Stimulated activated CD8-positive, alpha-beta memory T cell treated with anti-CD3 and anti-CD28 coated beads, Interleukin-12 subunit alpha, Interleukin-12 subunit beta, amount 100 ng/mL, for 1 hour (primary cell): Measurements from ENCODE around the gene CHST11.

Experiments
- DNase-seq: peaks from one replicate; pipeline ENCODE4 v3.0.0-alpha.2; 2020; ENCODE audit warnings: low read depth

The CHST11 gene

GRCh38 chr12:104585448-104586055, 128.8 kb downstream of the CHST11 start:
- DNase-seq: no peak

GRCh38 chr12:104586351-104586919, 129.7 kb downstream of the CHST11 start:
- DNase-seq: no peak

- DNase-seq: no peak
Measured at GRCh38 chr12:104588047-104588920, 131.5 kb downstream of the CHST11 start.

- no peak for DNase-seq
Measured at GRCh38 chr12:104588921-104589590, 132.3 kb downstream of the CHST11 start.

GRCh38 chr12:104590022-104590421, 133.3 kb downstream of the CHST11 start:
- no peak for DNase-seq

- DNase-seq: no peak
Measured at GRCh38 chr12:104591257-104591885, 134.6 kb downstream of the CHST11 start.

GRCh38 chr12:104593482-104593881, 136.7 kb downstream of the CHST11 start:
- no peak for DNase-seq

GRCh38 chr12:104596134-104596799, 139.5 kb downstream of the CHST11 start:
- DNase-seq: no peak

- DNase-seq: no peak
Measured at GRCh38 chr12:104596898-104597843, 140.4 kb downstream of the CHST11 start.

GRCh38 chr12:104598342-104599271, 141.9 kb downstream of the CHST11 start:
- DNase-seq: no peak

- no peak for DNase-seq
Measured at GRCh38 chr12:104599272-104600035, 142.7 kb downstream of the CHST11 start.

GRCh38 chr12:104600036-104600712, 143.4 kb downstream of the CHST11 start:
- DNase-seq: no peak

GRCh38 chr12:104600790-104601739, 144.3 kb downstream of the CHST11 start:
- DNase-seq: no peak

- no peak for DNase-seq
Measured at GRCh38 chr12:104602406-104602805, 145.7 kb downstream of the CHST11 start.

- no peak for DNase-seq
Measured at GRCh38 chr12:104602896-104603295, 146.1 kb downstream of the CHST11 start.

GRCh38 chr12:104603545-104603973, 146.8 kb downstream of the CHST11 start:
- no peak for DNase-seq
